HG02610 (cell line): ENCODE data around the gene SV2B.
A peak's percentile ranks its signal among the peaks of the same experiment; 100 is the strongest.

Experiments
- ATAC-seq: cut with Tn5 transposase; IDR thresholded peaks from one replicate; pipeline ENCODE4 v1.9.1; 2021; ENCODE audit warnings: mild to moderate bottlenecking, moderate library complexity; ENCODE audit not compliant: unreplicated experiment

The SV2B gene

GRCh38 chr15:91135201-91136130 is 35.4 kb downstream of the SV2B start:
- ATAC-seq: peak; percentile 93

DNA sequence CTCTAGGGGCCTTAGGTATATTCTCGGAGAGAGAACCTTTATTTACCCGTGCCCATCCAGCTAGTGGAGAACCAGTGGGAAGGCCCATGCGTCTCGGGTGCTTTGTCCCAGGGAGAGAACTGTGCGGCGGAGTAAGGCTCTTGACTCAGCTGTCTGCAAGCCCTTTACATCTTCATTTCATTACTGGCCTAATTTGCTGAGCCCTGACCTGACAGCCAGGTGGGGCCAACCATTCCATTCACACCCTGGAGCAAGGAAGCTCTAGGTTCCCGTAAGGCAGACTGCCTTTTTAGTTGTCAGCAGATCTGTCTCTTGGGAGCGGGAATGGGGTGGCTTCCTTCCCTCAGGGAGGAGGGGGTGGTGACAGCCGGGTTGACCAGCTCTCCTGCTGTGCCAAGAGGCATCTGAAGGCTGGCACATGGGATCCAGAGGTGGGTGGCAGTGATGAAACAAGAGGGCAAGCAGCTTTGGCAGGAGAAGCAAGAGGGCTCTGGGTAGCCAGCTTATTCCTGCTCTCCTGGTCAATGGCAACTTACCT is 36.4 kb downstream of the SV2B start:
- no peak for ATAC-seq

GRCh38 chr15:91140601-91141000 is 40.5 kb downstream of the SV2B start:
- ATAC-seq: no peak

DNA sequence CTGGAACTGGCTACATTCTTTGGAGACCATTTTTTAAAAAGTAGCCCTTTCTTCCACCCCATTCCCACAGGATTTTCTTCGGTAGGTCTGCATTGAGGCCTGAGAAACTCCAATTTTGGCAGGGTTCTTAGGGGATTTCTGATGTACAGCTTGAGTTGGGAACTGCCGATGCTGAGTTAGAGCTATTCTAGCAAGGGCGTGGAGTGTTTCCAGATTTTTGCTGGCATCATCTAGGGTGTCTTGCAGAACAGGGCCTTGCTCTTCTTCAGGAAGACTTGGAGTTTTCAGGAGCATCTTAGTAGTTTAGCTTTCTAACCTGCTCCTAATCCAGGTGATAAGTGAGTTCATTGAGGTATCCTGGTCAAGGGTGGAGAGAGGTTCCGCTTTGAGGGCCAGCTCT is 41.0 kb downstream of the SV2B start:
- no peak for ATAC-seq

DNA sequence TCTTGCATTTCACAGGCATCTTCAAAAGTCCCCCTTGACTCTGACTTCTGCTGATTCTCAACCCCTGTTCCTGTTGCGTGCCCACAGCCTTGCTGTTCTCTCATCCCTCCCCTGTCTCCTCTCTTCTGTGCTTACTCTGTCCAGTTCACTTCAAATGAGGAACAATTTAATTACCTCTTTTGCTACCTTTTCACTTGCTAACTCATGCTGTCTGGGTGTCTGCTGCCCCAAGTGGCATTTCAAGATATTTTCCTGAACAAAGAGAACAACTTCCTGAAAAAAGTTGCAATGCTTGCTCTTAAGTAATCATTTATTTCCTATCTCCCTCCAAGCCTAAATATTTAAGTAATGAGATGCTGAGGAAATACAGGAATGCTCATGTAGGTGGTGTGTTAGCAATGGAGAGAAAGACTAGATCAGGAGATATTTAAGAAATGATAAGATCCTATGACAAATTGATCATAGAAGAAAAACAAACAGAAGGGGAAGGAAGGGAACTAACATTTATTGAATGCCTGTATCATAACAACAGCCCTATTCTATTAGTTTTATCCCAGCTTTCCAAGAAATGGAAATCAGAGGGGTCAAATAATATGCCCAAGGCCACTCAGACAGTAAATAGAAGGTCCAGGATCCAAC is 42.2 kb downstream of the SV2B start:
- ATAC-seq: no peak

DNA sequence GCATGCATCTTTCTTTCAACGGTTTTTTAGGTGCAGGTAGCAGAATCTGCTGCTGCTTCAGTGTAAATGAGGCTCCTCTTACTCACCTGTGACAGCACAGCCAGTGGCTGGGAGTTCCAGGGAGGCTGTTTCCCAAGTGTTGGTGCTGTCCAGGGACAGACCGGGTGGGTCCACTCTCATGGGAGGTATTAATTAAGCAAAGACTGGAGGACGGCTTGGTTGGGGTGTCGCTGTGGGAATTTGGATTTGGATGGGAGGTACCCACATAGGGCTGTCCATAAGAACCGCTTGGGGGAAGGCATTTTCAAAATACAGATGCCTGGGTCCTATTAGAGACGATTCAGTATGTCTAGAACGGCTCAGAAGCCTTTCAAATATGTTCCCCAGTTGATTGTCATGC is 42.9 kb downstream of the SV2B start:
- no peak for ATAC-seq

DNA sequence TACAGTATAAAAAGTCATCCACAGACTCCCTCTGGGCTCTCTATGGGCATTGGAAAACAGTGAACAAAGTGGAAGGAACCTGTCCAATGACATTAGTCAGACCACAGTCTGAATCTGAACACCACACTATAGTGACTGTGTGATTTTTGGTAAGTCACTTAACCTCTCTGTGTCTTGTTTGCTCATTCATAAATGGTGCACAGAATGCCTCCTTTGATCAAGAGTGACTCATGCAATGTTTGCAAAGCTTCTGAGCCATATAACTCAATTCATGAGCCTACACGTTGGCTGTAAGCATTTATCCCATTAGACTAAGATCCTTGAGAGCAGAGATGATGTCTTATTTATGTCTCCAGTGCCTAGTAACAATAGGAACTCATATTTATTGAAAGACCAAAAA is 46.7 kb downstream of the SV2B start:
- no peak for ATAC-seq

GRCh38 chr15:91148243-91148642 is 48.2 kb downstream of the SV2B start:
- no peak for ATAC-seq

DNA sequence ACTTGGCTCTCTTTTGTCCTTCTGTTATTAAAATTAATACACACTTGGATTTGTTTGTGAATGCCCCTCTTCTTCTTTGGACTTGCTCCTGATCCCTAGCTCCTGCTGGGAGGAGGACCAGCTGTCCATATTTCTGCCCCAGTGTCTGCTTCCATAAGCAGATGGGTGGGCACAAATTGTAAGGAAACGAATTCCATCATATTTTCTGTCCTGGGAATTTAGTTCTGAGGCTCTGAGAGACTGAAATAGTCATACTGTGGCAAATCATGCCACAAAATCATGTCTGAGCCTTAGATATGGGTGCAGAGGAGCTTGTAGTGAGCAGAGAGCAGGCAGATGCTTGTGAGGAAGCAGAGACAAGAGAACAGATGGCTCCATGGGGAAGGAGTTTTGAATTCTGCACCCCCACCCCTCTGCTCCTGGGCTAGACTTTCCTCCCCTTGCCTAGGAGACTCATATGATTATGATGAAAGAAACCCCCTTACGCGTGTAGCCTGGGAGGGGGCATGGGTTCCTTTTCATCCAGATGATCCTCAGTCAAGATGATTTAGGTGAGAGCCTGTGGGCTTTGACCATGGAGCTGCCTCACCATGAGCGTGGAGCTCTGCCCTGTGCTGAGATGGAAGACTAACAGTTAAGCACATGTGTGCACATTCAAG is 50.6 kb downstream of the SV2B start:
- ATAC-seq: no peak

DNA sequence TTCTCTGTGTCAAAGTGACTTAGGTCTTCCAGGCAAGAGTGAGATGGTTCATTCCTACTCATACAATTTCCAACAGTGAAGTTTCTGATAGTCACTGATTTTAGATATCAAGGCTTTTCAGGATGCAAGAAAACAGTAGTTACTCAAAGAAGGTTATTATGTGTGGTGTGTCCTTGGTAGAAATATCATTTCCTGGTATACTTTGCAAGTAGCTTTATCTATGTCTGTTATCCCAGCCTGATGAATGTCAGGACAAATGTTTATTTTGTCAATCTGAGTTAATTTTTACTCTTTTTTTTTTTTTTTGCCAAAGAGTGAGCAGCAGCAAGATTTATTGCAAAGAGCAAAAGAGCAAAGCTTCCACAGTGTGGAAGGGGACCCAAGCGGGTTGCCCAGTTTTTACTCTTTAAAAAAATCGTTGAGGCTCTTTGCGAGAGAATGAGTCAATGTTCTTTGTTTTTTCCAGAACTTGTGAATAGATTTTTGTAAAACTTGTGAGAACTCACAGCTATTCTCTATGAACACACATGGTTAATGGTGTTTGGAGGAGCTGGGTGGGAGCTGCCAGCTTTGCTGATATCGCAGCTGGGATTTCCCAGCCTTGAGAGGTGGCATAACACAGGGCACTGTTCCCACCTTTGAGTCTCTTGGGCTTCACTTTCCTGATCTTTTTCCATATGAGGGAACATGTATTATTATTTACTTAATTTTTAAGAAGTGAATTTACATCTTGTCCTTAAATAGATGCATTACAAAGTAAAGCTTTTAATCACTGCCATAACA is 51.9 kb downstream of the SV2B start:
- ATAC-seq: no peak

GRCh38 chr15:91152896-91153581 is 53.0 kb downstream of the SV2B start:
- ATAC-seq: no peak

DNA sequence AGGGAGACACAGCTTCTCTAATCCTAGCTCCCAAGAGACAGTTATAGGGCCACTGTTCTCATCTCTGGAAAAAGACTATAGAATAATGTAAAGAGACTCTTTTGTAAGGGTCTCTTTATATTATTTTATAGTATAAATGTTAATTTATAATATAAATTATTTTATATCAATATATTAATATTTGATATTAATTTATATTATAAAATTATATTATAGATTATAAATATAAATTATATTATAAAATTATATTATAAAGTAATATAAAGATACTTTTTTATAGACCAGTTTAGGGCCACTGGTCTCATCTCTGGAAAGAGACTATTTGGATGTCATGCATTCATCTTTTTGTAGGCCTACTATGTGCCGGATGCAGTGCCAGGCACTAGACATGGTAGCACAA is 53.9 kb downstream of the SV2B start:
- ATAC-seq: no peak

GRCh38 chr15:91156175-91156726 is 56.2 kb downstream of the SV2B start:
- ATAC-seq: no peak

- ATAC-seq: no peak
These were observed 58.6 kb downstream of the SV2B start for GRCh38 chr15:91158415-91159394.

DNA sequence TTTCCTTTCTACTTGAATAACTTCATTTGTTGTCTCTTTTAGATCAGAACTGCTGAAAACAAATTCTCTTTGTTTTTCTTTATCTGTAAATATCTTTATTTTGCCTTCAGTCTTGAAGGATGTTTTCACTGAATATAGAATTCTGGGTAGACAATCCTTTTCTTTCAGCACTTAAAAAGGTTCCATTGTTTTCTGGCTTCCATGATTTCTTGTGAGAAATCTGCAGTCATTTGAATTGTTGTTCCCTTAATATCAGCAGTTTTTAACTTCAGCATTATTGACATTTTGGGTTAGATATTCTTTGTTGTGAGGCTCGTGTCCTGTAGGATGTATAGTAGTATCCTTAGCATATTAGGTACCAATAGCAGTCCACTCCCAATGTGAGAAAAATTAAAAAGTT is 65.8 kb downstream of the SV2B start:
- ATAC-seq: no peak

DNA sequence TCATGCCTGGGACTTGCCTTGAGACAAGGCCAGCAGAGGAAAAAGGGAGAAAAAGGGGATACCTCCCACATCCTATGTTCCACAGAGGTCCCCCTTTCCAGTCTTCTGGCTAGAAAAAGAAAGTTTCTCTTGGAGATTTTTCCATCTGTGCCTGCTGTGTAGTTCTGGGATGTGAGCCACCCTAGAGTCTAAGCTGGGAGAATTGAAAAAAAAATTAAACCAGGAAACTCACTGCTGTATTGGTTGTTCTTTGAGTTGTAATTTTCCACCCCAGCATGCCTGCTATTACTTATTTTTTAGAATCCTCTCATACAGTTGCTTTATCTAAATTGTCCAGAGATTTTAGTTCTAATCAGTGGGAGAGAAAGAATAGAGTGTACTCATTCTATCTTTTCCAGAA is 68.4 kb downstream of the SV2B start:
- ATAC-seq: no peak

GRCh38 chr15:91171334-91171733 is 71.3 kb downstream of the SV2B start:
- ATAC-seq: no peak

GRCh38 chr15:91182101-91182500 is 82.0 kb downstream of the SV2B start:
- no peak for ATAC-seq

- ATAC-seq: no peak
These were observed 83.5 kb downstream of the SV2B start for GRCh38 chr15:91183596-91183995.
